Osteoblast (primary cell): ENCODE results near the gene SLC35B1. TPM values are rescaled to one million over a fixed set of nuclear protein-coding genes. Genes with fewer than 3 reads are reported as not detected.

ENCODE experiments used
- DNase-seq: peaks from one replicate; pipeline ENCODE4 v3.0.0; 2011; ENCODE audit warnings: low spot score, mixed read lengths; ENCODE audit not compliant: insufficient read length; ENCODE audit errors: missing footprints
- H2AFZ ChIP-seq: 2 replicates; pipeline ENCODE4 v1.6.0; 2011; ENCODE audit warnings: mild to moderate bottlenecking, low read length
- H3K27ac ChIP-seq: 2 replicates; pipeline ENCODE4 v1.5.1; 2011; ENCODE audit warnings: mild to moderate bottlenecking, low read depth, low read length, moderate library complexity
- H3K27me3 ChIP-seq: 2 replicates; pipeline ENCODE4 v1.6.0; 2012; ENCODE audit warnings: mild to moderate bottlenecking, control low read depth, inconsistent platforms, low read length, moderate library complexity; ENCODE audit not compliant: insufficient read depth
- H3K36me3 ChIP-seq: 2 replicates; pipeline ENCODE4 v1.5.1; 2011; ENCODE audit warnings: mild to moderate bottlenecking, low read length, control low read depth, moderate library complexity; ENCODE audit not compliant: insufficient read depth
- H3K4me1 ChIP-seq: 2 replicates; pipeline ENCODE4 v1.5.1; 2011; ENCODE audit warnings: mild to moderate bottlenecking, low read length, control low read depth, moderate library complexity; ENCODE audit not compliant: insufficient read depth
- H3K4me2 ChIP-seq: 2 replicates; pipeline ENCODE4 v1.6.0; 2011; ENCODE audit warnings: mild to moderate bottlenecking, low read length; ENCODE audit not compliant: insufficient read depth
- H3K4me3 ChIP-seq: fragments of 200-600 bp; sonication (generic); 3 replicates; pipeline ENCODE4 v1.5.1; 2012; ENCODE audit warnings: mild to moderate bottlenecking, low read length, inconsistent platforms; ENCODE audit not compliant: insufficient read depth
- H3K79me2 ChIP-seq: 2 replicates; pipeline ENCODE4 v1.6.0; 2012; ENCODE audit warnings: mild to moderate bottlenecking, low read length, control low read depth, inconsistent platforms; ENCODE audit not compliant: insufficient read depth
- H3K9me3 ChIP-seq: 2 replicates; pipeline ENCODE4 v1.5.1; 2011; ENCODE audit warnings: low read depth, low read length, control low read depth
- H4K20me1 ChIP-seq: 2 replicates; pipeline ENCODE4 v1.6.0; 2012; ENCODE audit warnings: mild to moderate bottlenecking, low read length, control low read depth; ENCODE audit not compliant: insufficient read depth
- CTCF ChIP-seq: IDR thresholded peaks from 2 replicates; pipeline ENCODE4 v1.5.1; 2011; ENCODE audit warnings: mild to moderate bottlenecking, low read depth, low read length, moderate library complexity; ENCODE audit errors: extremely low read depth
- total RNA-seq: library from RNA; depleted of rRNA; stranded (reverse); fragments of >200 nt; gene quantifications from 2 replicates; pipeline ENCODE4 v1.2.3, GENCODE V29; 2012

Gene SLC35B1
- total RNA-seq, 1 donor = 48.1 TPM

GRCh38 chr17:49677933-49678847 is 29.6 kb downstream of the SLC35B1 start, which contains the start of gene SPOP:
TSS of gene SPOP (minus strand) at chr17:49678097. CDS start at chr17:49622810, 55,287 bp downstream.
- Histone ChIP-seq H3K27me3 (peaks cover 5% of the 10 kb centered on the region), H3K4me2 (peak within 1 kb of the TSS; percentile 90), H4K20me1 (peaks cover 16% of the 10 kb centered on the region), H3K4me1 (peaks cover 9% of the 10 kb centered on the region), H3K27ac (peak within 1 kb of the TSS; percentile 84), H2AFZ (peak within 1 kb of the TSS; percentile 93), H3K4me3 (peak within 1 kb of the TSS; percentile 71), H3K36me3 (peaks cover 6% of the 10 kb centered on the region), H3K9me3 (no peaks in the 10 kb centered on the region), H3K79me2 (peaks cover 39% of the 10 kb centered on the region)
- peak; percentile 98 for DNase-seq
- TF ChIP-seq CTCF = no peak

GRCh38 chr17:49677134-49677932 is 30.4 kb downstream of the SLC35B1 start:
- Histone ChIP-seq H3K36me3 (peaks cover 6% of the 10 kb centered on the region), H3K79me2 (peaks cover 46% of the 10 kb centered on the region), H4K20me1 (peaks cover 17% of the 10 kb centered on the region), H3K4me2 (peak overlapping the region; percentile 90), H3K4me3 (peak overlapping the region; percentile 71), H2AFZ (peak overlapping the region; percentile 77), H3K27me3 (peaks cover under 1% of the 10 kb centered on the region), H3K27ac (peak overlapping the region; percentile 84), H3K9me3 (no peaks in the 10 kb centered on the region), H3K4me1 (peaks cover 9% of the 10 kb centered on the region)
- peak; percentile 98 for DNase-seq
- no peak for TF ChIP-seq CTCF

- Histone ChIP-seq H3K27ac (peak overlapping the region; percentile 84), H3K79me2 (peaks cover 56% of the 10 kb centered on the region)
- peak; percentile 22 for DNase-seq
Observed at GRCh38 chr17:49676276-49676868, 31.4 kb downstream of the SLC35B1 start.

More at GRCh38 chr17:49676276-49676868, 31.4 kb downstream of the SLC35B1 start:
- Histone ChIP-seq H3K27me3 (no peaks in the 10 kb centered on the region), H3K4me1 (peaks cover 9% of the 10 kb centered on the region), H3K36me3 (peaks cover 6% of the 10 kb centered on the region), H3K4me3 (peak overlapping the region; percentile 71), H4K20me1 (peaks cover 22% of the 10 kb centered on the region), H2AFZ (no peak overlapping the region), H3K4me2 (peak overlapping the region; percentile 90), H3K9me3 (no peaks in the 10 kb centered on the region)
- no peak for TF ChIP-seq CTCF
